GM19468 (cell line): ENCODE data around the gene PEA15.

Experiments used
- ATAC-seq: cut with Tn5 transposase; IDR thresholded peaks from one replicate; pipeline ENCODE4 v1.9.1; 2021; ENCODE audit warnings: mild to moderate bottlenecking, moderate library complexity, moderate number of reproducible peaks; ENCODE audit not compliant: unreplicated experiment; ENCODE audit errors: extremely low read depth

Gene PEA15

GRCh38 chr1:160177667-160178066, 27.5 kb upstream of the PEA15 start:
- ATAC-seq = no peak

GRCh38 chr1:160178731-160179130, 26.5 kb upstream of the PEA15 start:
- ATAC-seq = no peak

GRCh38 chr1:160179336-160179735, 25.8 kb upstream of the PEA15 start:
- ATAC-seq = no peak

DNA sequence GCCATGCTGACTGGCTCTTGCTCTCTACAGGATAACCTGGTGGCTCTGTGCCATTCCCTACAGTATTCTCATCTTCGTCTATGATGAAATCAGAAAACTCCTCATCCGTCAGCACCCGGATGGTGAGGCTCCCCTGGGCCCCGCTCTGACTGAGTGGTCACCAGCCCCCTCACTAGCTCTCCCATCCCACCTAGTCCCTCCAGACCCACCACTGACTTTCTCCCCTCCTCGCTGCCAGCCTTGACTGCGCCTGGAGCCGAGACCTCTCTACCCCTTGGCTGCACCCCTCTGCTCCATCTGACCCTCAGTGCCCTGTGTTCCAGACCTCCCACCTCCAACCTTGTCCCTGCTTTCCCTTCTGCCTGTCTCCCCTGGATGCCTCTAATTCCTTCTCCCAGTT, 18.9 kb upstream of the PEA15 start:
- no peak for ATAC-seq

DNA sequence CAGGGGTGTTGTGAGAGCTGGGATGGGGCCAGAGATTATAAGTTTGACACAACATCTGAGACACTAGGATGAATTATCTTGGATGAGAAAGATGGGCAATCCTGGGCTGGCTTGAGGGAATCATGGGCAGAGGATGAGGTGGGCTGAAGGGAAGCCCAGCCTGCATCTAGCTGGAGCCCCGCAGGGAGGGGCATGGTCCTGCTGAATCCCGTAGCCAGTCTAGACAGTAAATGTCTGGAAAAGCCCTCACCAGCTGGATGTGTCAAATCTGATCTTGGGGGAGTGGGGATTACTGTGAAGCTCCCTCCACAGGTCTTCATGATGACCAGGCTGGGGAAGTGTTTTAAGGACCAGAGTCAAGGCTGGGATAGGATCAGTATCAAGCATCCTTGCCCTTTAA, 18.5 kb upstream of the PEA15 start:
- no peak for ATAC-seq

GRCh38 chr1:160187407-160187806, 17.8 kb upstream of the PEA15 start:
- ATAC-seq = no peak

GRCh38 chr1:160188341-160188740, 16.8 kb upstream of the PEA15 start:
- ATAC-seq = no peak

DNA sequence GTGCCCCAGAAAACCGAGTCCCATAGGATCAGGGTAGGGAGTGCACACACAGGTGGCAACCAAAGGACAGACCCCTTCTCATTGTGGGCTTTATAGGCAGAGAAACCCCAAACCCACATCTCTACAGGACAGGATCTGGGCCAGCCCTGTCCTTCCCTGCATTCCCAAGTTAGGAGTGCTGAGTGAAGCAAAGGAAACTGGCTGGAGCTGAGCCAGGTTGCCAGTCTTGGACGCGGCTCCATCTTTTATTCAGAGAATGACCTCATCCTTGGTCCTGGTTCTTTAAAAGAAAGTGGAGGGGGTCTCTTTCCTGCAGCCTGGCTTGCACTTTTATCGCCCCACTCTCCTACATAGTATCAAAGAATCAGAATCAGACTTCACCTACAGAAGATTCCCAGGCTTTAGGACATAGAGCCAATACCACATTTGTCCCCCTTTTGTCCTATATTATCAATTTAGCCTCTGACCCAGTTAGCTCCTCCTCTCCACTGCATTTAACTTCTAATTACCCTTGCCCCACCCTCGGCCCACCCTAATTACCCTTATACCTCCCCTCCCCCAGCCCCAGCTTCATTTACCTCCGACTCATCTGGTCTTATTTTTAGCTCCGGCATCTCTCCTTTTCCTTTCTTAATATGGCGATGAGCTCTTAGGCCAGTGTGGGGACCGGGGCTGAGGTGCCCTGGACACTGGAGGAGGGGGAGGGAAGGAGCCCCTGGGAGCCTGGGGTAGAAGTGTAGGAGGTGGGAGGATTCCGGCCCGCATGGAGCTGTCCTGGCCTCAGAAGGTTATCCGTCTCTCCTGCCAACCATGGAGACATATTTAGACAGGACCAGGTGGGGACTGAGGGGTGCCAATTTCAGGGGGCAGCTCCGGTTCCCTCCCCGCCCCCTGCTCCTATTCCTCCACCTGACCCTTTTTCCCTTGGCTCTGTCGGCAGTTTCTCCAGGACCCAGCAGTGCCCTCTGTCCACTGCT, 15.2 kb upstream of the PEA15 start, which contains the start of gene CASQ1:
TSS of gene CASQ1 (plus strand) at position 927 of the 977 bp plus-strand sequence. CDS start 177 bp downstream, outside the sequence.
- no peak for ATAC-seq

DNA sequence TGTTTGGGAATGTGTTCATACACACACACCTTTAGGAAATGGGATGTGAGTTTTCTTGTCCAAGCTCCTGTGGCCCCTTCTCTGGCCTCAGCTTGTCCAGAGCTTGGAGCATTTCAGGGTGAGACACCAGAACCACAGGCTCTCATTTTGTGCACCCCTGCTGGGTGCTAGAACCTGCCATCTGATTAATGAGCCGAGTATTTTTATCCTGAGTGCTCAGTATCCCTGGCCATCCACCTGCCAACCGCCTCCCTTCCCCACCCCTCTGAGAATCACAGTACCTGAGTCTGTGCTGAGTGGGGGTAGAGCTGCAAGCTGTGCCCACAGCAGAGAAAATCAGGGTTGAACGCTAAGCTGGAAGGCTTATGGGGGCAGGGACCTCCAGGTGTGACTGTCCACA, 13.4 kb upstream of the PEA15 start:
- ATAC-seq = no peak

- ATAC-seq = no peak
Measured at GRCh38 chr1:160192234-160192633, 12.9 kb upstream of the PEA15 start.

- ATAC-seq = no peak
Measured at GRCh38 chr1:160193091-160193819, 11.9 kb upstream of the PEA15 start.

DNA sequence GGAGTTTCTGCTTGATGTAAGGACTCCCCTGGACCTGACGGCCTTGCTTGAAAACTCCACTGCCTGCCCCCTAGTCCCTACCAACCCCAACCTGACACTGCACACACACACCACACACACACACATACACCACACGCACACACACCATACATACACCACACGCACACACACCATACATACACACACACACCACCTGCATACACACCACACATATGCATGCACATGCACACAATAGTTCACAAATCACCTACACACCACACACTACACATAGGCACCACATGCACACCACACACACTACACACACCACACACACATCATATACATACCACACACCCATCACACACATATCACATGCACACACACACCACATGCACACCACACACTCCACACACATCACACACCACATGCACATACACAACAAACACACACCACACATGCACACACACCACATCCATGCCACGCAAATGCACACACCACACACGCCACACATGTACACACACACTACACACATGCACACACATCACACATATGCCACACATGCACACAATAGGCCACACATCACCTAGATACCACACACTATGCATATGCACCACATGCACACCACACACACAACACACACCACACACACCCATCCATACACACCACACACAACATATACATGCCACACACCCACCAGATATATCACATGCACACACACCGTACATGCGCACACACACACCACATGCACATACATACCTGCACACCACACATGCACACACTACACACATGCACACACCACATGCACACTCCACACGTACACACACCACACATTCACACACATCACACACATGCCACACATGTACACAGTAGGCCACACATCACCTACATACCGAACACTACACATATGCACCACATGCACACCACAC, 11.1 kb upstream of the PEA15 start:
- no peak for ATAC-seq

DNA sequence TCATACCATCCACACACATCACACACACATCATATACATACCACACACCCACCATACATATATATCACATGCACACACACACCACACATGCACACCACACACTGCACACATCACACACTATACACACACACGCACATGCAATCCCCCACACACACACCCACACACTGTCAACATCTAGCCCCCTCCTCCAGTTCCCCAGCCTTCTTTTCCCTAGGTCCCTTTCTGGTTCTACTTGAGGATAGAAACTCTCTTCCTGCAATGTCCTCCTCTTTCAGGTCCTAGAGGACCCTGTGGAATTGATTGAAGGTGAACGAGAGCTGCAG, 10.5 kb upstream of the PEA15 start:
- no peak for ATAC-seq

DNA sequence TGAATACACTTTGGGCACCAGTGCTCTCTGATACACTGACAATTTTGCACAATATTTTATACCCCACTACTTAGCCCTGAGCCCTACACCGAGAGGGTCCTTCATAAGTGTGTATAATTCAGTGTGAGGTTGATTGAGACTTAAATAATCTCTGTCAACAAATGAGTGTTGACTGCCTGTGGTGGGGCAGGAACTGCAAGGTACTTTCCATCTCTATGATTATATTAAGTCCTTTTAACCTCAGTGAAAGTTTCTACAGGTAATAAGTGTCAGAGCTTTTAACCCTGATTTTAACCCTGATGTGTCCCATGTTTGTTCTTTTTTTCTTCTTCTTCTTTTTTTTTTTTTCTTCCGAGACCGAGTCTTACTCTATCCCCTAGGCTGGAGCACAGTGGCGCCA, 9.0 kb upstream of the PEA15 start:
- no peak for ATAC-seq

- ATAC-seq = no peak
Measured at GRCh38 chr1:160197231-160197630, 8.0 kb upstream of the PEA15 start.

DNA sequence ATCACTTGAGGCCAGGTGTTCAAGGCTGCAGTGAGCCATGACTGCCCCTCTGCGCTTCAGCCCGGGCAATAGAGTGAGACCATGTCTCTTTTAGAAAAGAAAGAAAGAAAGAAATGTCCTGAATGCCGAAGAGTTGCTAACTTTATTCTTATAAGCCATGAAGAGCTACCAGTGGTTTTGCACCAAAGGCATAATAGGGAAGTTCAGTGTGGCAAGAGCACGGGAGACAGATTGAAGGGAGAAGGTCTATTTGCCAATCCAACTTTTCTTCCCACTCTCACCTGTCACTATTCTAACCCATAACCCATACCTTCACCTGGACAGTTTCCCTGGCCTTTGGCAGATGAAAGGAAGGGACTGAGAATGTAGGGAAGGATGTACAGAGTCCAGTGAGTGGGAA, 4.4 kb upstream of the PEA15 start:
- no peak for ATAC-seq

- peak; percentile 30 for ATAC-seq
Measured at GRCh38 chr1:160204526-160205241, 500 bp upstream of the PEA15 start.

- no peak for ATAC-seq
Measured at GRCh38 chr1:160206036-160206389, 829 bp downstream of the PEA15 start.

DNA sequence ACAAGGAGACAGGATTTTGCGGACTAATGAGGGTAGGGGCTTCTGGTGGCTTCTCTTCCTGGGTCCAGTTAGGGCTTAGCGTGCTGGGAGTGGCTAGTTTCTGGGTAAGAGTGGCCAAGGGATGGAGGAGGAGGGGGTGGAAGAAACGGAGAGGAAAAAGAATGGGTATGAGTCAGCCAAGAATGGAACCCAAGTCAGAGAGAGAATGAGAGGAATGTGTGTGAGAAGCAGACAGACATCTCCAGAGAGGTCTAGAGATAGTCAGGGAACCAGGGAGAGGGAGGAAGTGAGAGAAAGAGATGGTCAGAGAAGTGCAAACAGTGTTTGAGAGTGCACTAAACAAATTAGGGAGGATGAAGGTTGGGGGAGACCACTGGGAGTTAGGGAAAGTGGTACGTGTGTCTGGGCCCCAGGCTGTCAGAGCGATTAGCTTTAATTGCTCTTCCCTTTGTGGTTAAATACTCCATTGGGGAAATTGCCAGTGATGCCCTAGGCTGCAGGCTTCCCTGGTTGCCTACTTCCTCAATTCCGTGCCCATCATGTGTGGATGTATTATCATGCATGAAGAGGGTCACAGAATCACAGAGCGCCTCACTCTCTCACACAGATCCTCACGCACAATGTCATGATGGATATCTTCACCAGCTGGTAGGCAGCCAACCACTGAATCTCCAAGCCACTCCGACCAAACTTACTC, 1.4 kb downstream of the PEA15 start:
- no peak for ATAC-seq
